Measurements from ENCODE around the gene ARHGAP10.

Gene ARHGAP10

DNA sequence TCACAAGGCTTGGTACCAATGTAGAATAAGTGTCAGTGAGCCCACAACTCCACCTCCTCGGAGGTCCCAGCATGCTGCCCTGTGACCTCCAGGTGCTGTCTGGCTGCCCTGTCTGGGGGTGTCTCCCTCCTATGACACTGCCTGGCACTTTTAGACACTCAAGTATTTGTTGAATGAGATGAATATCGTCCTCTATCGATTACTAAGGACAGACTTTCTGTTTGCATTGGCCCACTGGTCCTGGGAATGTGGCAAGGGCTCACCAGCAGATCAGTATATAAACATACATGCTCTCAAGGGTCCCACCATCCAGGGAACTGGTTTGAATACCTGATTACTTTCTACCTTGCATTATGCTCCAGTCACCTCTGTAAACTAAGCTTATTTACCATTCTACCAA lies 377.3 kb downstream of the ARHGAP10 start:
- no peak for DNase-seq

DNA sequence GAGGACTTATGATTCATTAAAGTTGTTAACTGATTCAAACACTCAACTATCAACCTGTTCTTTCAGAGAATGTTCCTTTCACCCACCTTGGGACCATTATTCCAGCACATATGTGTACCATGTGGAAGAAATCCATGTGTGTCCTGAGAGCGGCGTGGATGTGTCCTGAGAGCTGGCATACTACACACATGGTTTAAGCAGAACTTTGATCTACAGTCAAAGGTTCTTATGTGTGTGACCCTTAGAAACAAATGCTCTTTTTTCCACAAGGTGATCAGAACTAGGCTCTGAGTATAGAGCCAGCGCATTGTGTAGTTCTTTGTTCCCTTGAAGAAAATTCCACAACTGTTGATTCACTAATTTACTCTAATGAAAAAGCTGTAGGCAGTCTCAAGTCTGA lies 378.3 kb downstream of the ARHGAP10 start:
- no peak for DNase-seq

DNA sequence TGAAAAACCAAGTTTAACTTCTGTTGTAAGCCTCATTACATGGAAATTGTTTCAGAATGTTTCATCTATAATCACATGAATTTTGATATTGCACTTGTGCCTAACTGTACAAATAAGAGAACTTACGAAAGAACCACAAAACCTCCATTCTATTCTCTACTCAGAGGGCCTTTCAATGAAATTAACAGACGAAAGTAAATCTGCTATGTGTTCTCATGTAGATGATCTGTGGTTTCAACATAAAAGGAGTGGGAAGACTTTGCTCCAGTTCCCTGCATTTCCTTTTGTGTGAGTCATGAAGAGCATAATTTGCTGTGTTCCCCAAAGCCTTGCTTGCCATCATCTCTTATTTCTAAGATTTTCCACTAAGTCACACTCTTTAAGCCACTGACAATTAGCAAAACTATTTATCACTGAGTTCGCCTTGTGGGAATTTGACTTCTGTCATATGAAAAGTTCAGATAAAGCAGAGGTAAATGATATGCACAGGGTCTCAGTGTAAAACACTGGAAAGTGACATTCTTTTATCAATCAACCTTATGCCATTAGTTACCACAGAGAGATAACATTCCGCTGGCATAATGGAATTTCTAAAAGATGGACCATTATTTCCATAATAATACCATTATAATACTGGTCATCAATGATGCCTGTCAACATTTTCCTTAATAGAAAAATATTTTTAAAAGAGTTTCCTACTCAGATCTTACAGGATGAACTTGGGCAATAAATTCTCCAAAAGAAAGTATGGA lies 380.5 kb downstream of the ARHGAP10 start:
- no peak for DNase-seq

DNA sequence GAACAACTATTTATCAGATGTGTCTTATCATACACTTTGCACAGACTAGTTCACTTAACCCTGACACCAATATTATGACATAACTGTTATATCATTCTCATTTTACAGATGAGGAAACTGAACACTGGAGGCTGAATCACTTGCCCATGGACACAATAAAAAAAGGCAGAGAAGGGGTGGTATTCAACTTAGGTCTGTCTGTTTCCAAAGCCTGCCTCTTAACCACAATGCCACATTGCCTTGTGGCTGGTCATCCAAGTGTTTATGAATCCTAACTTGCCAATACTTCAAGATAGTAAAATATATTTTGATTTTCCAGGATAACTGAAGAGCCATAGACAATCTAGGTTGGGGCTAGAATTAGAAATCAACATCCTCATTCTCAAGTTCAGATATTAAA lies 382.5 kb downstream of the ARHGAP10 start:
- DNase-seq, result no peak

DNA sequence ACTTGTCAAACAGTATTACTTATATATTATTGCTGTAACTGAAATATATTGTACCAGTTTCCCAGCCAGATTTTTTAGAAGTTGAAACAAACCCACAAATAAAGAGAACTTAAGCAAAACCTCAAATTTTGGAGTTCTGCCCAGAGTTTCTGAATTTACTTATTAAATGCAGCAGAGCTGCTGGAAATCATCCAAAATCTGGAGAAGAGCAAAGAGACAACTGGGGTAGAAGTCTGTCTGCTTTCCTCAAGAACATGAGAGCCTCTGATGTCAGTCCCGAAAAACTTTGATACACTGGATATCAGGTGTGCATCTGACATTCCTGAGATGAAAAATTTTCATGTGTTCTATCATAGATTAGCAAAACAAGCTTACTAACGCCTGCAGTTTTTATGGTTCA lies 384.4 kb downstream of the ARHGAP10 start:
- DNase-seq, result no peak

DNA sequence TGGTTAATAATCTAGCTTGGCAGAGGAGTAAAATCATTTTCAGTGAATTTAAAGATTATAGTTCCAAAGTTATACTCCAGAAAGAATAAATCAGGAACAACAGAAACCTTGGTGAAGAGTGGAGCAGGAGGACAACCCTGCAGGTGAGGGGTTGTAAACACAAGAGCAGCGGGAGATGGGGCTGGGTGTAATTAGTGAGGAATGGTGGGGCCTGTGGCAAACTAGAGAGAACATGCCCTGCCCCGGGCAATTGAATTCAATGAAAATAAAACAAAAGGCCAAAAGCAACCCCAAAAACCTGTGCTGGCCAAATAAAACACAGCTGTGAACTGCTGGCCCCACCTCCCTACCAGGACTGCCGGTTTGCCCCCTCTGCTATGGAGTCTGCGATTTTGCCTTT lies 385.1 kb downstream of the ARHGAP10 start:
- no peak for DNase-seq

DNA sequence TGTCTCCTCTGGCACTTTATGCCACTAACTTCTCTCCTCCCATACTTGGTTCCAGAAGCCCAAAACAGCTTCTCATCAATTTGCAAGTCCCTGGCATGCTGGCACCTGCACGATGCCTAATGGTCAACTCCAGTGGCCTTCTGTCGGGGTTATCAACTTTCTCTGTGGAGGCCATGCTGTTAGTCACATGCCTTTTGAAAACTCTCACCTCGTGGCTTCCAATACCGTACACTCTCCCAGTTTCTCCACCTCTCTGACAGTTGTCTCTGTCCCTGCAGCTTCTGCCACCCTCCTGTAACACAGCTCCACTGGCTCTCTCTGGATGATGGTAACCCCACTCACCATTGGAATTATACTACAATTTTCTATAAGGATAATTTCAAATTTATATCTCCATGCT lies 386.3 kb downstream of the ARHGAP10 start:
- DNase-seq, result no peak

DNA sequence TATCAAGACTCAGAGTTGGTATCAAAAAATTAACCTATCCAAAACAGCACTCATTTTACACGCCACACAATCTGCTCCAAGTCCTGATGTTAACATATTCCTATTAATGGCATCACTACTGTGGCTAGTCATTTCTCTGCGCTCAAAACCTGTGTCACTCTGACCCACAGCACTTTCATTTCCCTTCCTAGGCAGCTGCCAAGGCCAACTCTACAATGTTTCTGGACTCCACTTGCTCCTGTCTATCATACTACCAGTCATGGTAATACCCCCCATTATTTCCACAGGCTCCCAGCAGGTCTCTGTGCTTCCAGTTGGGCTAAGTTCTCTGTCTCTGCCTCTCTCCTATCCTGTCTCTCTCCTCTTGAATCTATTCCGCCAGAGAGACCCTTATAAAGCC lies 386.7 kb downstream of the ARHGAP10 start:
- no peak for DNase-seq

DNA sequence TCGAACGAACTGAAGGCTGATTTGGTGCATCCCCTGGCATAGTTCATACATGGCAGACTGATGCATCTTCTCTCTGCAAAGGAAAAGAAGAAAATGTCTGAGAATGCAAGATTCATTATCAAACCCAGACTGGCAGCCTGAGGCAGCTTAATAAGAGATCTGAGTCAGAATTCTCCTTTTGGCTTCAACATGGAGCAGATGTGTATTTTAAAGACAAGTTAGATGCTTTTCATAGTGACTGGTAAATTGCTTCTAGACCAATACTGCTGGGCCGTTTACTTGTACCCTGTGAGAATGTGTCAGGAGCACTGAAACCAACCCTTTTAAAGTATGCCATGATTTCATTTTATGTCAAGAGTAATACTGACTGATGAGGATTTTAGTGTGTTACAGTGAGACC lies 388.3 kb downstream of the ARHGAP10 start:
- DNase-seq, result no peak
